ENCODE measurements around the gene ATXN7. TPM values are rescaled to one million over a fixed set of nuclear protein-coding genes. Genes with fewer than 3 reads are reported as not detected.

Gene ATXN7
- total RNA-seq, 1 experiment from 2014 or later: 36.7 TPM

DNA sequence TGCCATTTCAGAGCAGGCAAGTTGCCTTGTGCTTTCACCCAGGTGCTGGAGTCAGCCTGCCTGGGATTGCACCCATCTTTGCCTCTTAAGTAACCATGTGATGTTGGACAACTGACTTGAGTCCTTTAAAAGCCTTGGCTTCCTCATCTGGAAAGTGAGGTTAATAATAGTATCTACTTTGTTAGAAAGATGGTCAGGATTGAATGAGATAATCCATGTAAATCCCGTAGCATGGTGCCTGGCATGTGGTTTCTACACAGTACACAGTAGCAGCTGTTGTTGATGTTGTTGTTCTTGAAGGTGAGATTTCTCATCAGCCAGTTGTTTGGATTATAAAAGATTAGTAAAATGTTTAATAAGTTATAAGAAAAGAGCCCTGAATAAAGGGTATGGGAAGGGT lies 110.8 kb downstream of the ATXN7 start:
- no TSS peak for BruUV-seq (replicated peaks)
- intact Hi-C loops (cut with micrococcal nuclease): no loop called here
- TF ChIP-seq, protein P1, sequence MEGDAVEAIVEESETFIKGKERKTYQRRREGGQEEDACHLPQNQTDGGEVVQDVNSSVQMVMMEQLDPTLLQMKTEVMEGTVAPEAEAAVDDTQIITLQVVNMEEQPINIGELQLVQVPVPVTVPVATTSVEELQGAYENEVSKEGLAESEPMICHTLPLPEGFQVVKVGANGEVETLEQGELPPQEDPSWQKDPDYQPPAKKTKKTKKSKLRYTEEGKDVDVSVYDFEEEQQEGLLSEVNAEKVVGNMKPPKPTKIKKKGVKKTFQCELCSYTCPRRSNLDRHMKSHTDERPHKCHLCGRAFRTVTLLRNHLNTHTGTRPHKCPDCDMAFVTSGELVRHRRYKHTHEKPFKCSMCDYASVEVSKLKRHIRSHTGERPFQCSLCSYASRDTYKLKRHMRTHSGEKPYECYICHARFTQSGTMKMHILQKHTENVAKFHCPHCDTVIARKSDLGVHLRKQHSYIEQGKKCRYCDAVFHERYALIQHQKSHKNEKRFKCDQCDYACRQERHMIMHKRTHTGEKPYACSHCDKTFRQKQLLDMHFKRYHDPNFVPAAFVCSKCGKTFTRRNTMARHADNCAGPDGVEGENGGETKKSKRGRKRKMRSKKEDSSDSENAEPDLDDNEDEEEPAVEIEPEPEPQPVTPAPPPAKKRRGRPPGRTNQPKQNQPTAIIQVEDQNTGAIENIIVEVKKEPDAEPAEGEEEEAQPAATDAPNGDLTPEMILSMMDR (IDR thresholded peaks at IDR 0.05; ENCODE audit: unreplicated experiment): no peak
- no peak for DNase-seq (ENCODE audit: unreplicated experiment)
- no peak overlapping the region for H3K4me3 Mint-ChIP-seq (ENCODE audit: unreplicated experiment)
- H3K9me3 Mint-ChIP-seq (ENCODE audit: unreplicated experiment): no peaks in the 10 kb centered on the region
- H3K27me3 Mint-ChIP-seq (ENCODE audit: insufficient read depth, unreplicated experiment): no peaks in the 10 kb centered on the region
- peaks cover 68% of the 10 kb centered on the region for H3K4me1 Mint-ChIP-seq (ENCODE audit: insufficient read depth, unreplicated experiment)
- ChIA-PET POLR2A (interaction anchor here (0.8 to 11.5 kb wide), 6 partner anchors 11 to 60 kb away, joined by 3 to 283 read pairs (median 12); partner anchors contain the start of gene PSMD6), CTCF (interaction anchor here (1.2 to 10.0 kb wide), 3 partner anchors 9 to 49 kb away, joined by 3 to 185 read pairs (median 152); partner anchors contain the start of gene PSMD6)
- H3K27ac Mint-ChIP-seq (ENCODE audit: low read depth, unreplicated experiment): peak overlapping the region; percentile 86
- H3K36me3 Mint-ChIP-seq (ENCODE audit: insufficient read depth, unreplicated experiment): no peaks in the 10 kb centered on the region

DNA sequence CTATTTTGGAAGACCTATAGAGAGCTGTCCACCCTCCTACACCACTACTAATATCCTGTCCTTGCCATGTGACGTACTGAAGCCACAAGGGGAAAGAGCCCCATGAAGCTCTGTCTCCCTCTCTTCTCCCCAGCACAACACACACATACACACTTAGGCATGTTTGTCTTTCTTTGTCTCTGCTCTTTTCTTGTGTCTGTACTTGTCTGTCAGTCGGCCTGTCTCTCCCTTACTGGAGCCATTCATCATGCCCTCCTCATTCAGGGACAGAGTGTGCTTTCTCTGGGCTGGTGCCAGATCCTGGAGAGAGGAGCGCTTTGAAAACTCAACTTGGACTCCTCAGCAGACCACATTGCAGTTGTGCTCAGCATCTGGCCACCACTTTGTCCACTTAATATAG lies 112.1 kb downstream of the ATXN7 start:
- TF ChIP-seq, protein P1 (IDR thresholded peaks at IDR 0.05; ENCODE audit: unreplicated experiment): no peak
- Mint-ChIP-seq H3K4me3 (ENCODE audit: unreplicated experiment) (peak overlapping the region; percentile 45), H3K27me3 (ENCODE audit: insufficient read depth, unreplicated experiment) (no peaks in the 10 kb centered on the region), H3K27ac (ENCODE audit: low read depth, unreplicated experiment) (peak overlapping the region; percentile 86), H3K4me1 (ENCODE audit: insufficient read depth, unreplicated experiment) (peaks cover 63% of the 10 kb centered on the region), H3K9me3 (ENCODE audit: unreplicated experiment) (no peaks in the 10 kb centered on the region), H3K36me3 (ENCODE audit: insufficient read depth, unreplicated experiment) (peaks cover 9% of the 10 kb centered on the region)
- DNase-seq (ENCODE audit: unreplicated experiment): peak; percentile 94
- no TSS peak for BruUV-seq (replicated peaks)
- ChIA-PET POLR2A (interaction anchor here (0.6 to 11.5 kb wide), 14 partner anchors 12 to 291 kb away, joined by 3 to 283 read pairs (median 7); partner anchors contain the start of genes ATXN7, PSMD6, SCAANT1 and THOC7), CTCF (interaction anchor here (0.6 to 10.0 kb wide), 8 partner anchors 10 to 627 kb away, joined by 3 to 185 read pairs (median 4); no protein-coding TSS in a partner anchor)
- intact Hi-C loops (cut with micrococcal nuclease): loop anchor here (1.0 kb wide), 1 partner anchor 18 kb away; no protein-coding TSS in a partner anchor

DNA sequence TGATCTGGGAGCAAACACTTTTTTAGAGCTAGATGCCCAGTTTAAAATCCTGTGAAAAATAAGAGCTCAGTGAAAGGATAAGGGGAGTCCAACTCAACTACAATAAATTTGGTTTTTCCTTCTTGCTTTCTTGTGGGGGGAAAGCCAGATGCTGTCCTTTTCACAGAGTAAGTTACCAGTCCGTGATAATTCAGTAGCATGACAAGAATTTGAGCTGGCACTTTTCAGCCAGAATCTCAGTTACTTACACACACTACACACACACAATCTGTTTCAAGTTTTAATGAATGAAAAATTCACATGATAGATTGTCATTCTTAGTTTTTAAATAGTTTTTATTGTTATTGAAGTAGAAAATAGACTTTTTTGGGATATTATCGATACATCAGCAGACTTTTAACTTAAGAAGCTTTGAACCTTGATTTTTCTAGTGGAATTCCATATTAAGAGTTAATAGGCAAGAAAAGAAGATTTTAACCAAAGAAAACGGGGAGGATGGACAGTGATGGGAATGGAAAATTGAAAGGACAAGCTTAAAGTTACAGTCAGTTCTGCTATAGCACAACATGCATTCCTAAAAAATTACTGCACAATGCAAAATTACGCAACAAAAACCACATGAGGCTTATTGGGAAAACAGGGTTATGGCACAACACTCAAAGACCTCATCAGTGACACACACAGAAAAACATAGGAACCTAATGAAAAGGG lies 112.6 kb downstream of the ATXN7 start:
- Mint-ChIP-seq H3K27ac (ENCODE audit: low read depth, unreplicated experiment) (peak overlapping the region; percentile 86), H3K36me3 (ENCODE audit: insufficient read depth, unreplicated experiment) (peaks cover 13% of the 10 kb centered on the region), H3K27me3 (ENCODE audit: insufficient read depth, unreplicated experiment) (no peaks in the 10 kb centered on the region), H3K4me1 (ENCODE audit: insufficient read depth, unreplicated experiment) (peaks cover 57% of the 10 kb centered on the region), H3K9me3 (ENCODE audit: unreplicated experiment) (no peaks in the 10 kb centered on the region), H3K4me3 (ENCODE audit: unreplicated experiment) (peak overlapping the region; percentile 45)
- ChIA-PET POLR2A (interaction anchor here (0.6 to 11.5 kb wide), 19 partner anchors 13 to 1251 kb away, joined by 3 to 283 read pairs (median 5); partner anchors contain the start of genes ATXN7, PSMD6, SCAANT1 and THOC7), CTCF (interaction anchor here (0.6 to 10.0 kb wide), 10 partner anchors 11 to 1253 kb away, joined by 3 to 185 read pairs (median 4); no protein-coding TSS in a partner anchor)
- TF ChIP-seq, protein P1 (IDR thresholded peaks at IDR 0.05; ENCODE audit: unreplicated experiment): no peak
- peak; percentile 94 for DNase-seq (ENCODE audit: unreplicated experiment)
- intact Hi-C loops (cut with micrococcal nuclease): loop anchor here (1.0 kb wide), 1 partner anchor 17 kb away; no protein-coding TSS in a partner anchor
- TSS peak; percentile 58 for BruUV-seq (replicated peaks)

DNA sequence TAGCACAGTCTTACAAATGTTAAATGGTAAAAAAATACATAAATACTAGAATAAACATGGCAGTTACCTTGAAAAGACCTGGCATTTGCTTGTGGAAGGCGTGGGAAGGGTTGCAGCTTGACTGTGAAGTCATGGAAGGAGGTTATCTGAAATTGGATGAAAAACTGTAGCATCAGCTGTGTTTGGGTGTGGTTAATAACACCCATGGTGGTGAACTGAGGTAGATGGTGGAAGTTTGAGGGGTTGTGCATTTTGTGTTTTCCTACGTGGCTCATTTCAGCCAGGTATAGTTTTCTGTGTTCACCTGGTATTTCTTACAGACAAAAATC lies 113.2 kb downstream of the ATXN7 start:
- peak overlapping the region; percentile 86 for H3K27ac Mint-ChIP-seq (ENCODE audit: low read depth, unreplicated experiment)
- BruUV-seq (replicated peaks): no TSS peak
- POLR2A ChIA-PET: interaction anchor here (0.6 to 11.5 kb wide), 18 partner anchors 13 to 684 kb away, joined by 3 to 283 read pairs (median 6); partner anchors contain the start of genes ATXN7, PSMD6, SCAANT1 and THOC7
- no peak for DNase-seq (ENCODE audit: unreplicated experiment)
- no peaks in the 10 kb centered on the region for H3K27me3 Mint-ChIP-seq (ENCODE audit: insufficient read depth, unreplicated experiment)
- CTCF ChIA-PET: interaction anchor here (0.6 to 10.0 kb wide), 8 partner anchors 12 to 1253 kb away, joined by 3 to 185 read pairs (median 4); no protein-coding TSS in a partner anchor
- H3K9me3 Mint-ChIP-seq (ENCODE audit: unreplicated experiment): no peaks in the 10 kb centered on the region
- intact Hi-C loops (cut with micrococcal nuclease): loop anchor here (1.0 kb wide), 1 partner anchor 16 kb away; no protein-coding TSS in a partner anchor
- peak overlapping the region; percentile 45 for H3K4me3 Mint-ChIP-seq (ENCODE audit: unreplicated experiment)
- H3K36me3 Mint-ChIP-seq (ENCODE audit: insufficient read depth, unreplicated experiment): peaks cover 14% of the 10 kb centered on the region
- H3K4me1 Mint-ChIP-seq (ENCODE audit: insufficient read depth, unreplicated experiment): peaks cover 51% of the 10 kb centered on the region
- TF ChIP-seq, protein P1 (IDR thresholded peaks at IDR 0.05; ENCODE audit: unreplicated experiment): no peak

Data from MCF 10A (cell line).